GM19395 (cell line): ENCODE data around the gene KRT6A.

Experiments used
- ATAC-seq: cut with Tn5 transposase; IDR thresholded peaks from one replicate; pipeline ENCODE4 v1.9.1; 2021; ENCODE audit warnings: mild to moderate bottlenecking, moderate library complexity; ENCODE audit not compliant: unreplicated experiment

Gene KRT6A

GRCh38 chr12:52438305-52439301 is 54.5 kb downstream of the KRT6A start:
- no peak for ATAC-seq

GRCh38 chr12:52437508-52437907 is 55.5 kb downstream of the KRT6A start:
- no peak for ATAC-seq
